Keratinocyte (primary cell): Measurements from ENCODE around the gene PHLPP1.

ENCODE experiments used
- CTCF ChIP-seq, 3 experiments: IDR thresholded peaks in 1 of 3; conservative IDR thresholded peaks in 1 of 3; optimal IDR thresholded peaks in 1 of 3; 2 replicates in 2 of 3; 3 replicates in 1 of 3; pipeline versions ENCODE3 to v1.5.1; 2011; ENCODE audit warnings: low read length in 3 of 3, mild to moderate bottlenecking in 3 of 3, moderate library complexity in 2 of 3, control low read depth in 1 of 3, inconsistent platforms in 1 of 3; ENCODE audit not compliant: insufficient read depth in 2 of 3; ENCODE audit errors: extremely low read depth in 1 of 3
- EZH2 ChIP-seq: IDR thresholded peaks from one replicate; pipeline ENCODE4 v1.6.1; 2012; ENCODE audit warnings: inconsistent platforms, mild to moderate bottlenecking, low read length, moderate library complexity

- TF ChIP-seq CTCF (optimal IDR thresholded peaks at IDR 0.05 in 1 of 3, IDR thresholded peaks at IDR 0.05 in 1 of 3, conservative IDR thresholded peaks at IDR 0.05 in 1 of 3; ENCODE audit: extremely low read depth in 1 of 3, insufficient read depth in 2 of 3, low read length in 3 of 3) (no peak), EZH2 (no peak)
These were observed 75.8 kb downstream of the PHLPP1 start for GRCh38 chr18:62790871-62791772.
